Measurements from ENCODE around the gene HTT.

DNA sequence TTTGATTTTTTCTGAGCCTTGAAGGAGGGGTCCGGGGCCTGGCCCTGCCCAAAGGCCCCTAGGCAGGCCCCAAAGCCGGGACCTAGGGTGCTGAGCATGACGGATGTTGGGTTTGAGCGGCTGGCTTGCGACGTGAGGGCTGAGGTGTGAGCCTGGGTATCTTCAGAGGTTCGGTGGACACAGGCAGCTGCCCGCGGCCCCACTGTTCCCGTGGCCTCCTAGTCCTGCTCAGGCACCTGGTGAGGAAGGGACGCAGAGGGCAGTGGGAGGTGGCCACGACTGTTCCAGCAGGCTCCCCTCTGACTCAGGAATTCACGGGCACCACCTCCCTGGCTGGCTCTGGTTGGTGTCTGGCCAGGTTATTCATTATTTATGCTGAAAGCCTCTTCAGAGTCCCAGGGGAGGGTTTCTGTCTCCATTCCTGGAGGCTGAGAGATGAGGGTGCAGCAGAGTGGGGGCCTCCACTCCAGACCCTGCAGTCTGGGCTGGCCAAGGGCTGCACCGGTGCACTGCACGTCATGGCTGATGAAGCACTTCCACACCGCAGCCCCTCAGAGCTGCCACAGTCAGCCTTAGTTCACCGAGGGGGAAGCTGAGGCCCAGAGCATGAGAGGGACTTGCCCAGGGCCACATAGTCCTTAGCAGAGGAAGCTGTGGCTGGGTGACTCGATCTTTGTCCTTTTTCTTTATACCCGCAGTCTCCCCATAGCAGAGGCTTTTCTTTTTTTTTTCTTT lies 176.6 kb downstream of the HTT start:
- TF ChIP-seq, protein P1, sequence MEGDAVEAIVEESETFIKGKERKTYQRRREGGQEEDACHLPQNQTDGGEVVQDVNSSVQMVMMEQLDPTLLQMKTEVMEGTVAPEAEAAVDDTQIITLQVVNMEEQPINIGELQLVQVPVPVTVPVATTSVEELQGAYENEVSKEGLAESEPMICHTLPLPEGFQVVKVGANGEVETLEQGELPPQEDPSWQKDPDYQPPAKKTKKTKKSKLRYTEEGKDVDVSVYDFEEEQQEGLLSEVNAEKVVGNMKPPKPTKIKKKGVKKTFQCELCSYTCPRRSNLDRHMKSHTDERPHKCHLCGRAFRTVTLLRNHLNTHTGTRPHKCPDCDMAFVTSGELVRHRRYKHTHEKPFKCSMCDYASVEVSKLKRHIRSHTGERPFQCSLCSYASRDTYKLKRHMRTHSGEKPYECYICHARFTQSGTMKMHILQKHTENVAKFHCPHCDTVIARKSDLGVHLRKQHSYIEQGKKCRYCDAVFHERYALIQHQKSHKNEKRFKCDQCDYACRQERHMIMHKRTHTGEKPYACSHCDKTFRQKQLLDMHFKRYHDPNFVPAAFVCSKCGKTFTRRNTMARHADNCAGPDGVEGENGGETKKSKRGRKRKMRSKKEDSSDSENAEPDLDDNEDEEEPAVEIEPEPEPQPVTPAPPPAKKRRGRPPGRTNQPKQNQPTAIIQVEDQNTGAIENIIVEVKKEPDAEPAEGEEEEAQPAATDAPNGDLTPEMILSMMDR (conservative IDR thresholded peaks at IDR 0.05; ENCODE audit: low read length), result no peak
- TF ChIP-seq EZH2phosphoT487 (IDR thresholded peaks at IDR 0.05; ENCODE audit: borderline replicate concordance), result no peak

All from Loucy (cell line).